A172 (cell line): ENCODE data around the gene AGAP1. TPM values are rescaled to one million over a fixed set of nuclear protein-coding genes. Genes with fewer than 3 reads are reported as not detected.

Source experiments
- DNase-seq: peaks from one replicate; pipeline ENCODE4 v3.0.0-alpha.2; 2015; ENCODE audit warnings: low spot score
- total RNA-seq: library from RNA; depleted of rRNA; stranded (reverse); fragments of >200 nt; shearing (Covaris generic); gene quantifications from 2 replicates; pipeline ENCODE4 v1.2.3, GENCODE V29; 2014

Gene AGAP1
- total RNA-seq, 1 experiment from 2014 or later, result 13.9 TPM

DNA sequence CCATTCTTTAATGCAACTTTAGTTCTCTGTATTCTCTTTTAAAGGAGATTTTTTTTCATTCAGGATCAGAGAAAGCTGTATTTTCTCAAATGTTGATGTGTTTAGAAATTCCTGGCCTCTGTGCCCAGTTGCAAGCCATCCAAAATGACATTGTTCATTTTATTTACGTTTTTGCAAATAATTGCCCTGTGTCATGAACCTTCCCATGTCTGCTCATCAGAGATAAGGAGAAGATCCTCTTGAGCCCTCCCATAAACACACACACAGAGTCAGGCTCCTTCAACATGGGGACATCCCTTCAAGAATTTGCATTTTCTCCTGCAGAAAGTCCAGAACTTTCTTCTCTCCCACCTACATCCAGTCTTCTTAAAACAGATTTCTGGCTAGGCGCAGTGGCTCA is 415.5 kb downstream of the AGAP1 start:
- no peak for DNase-seq

GRCh38 chr2:235910067-235910466 is 416.2 kb downstream of the AGAP1 start:
- no peak for DNase-seq

GRCh38 chr2:235911125-235911524 is 417.3 kb downstream of the AGAP1 start:
- DNase-seq, result no peak

DNA sequence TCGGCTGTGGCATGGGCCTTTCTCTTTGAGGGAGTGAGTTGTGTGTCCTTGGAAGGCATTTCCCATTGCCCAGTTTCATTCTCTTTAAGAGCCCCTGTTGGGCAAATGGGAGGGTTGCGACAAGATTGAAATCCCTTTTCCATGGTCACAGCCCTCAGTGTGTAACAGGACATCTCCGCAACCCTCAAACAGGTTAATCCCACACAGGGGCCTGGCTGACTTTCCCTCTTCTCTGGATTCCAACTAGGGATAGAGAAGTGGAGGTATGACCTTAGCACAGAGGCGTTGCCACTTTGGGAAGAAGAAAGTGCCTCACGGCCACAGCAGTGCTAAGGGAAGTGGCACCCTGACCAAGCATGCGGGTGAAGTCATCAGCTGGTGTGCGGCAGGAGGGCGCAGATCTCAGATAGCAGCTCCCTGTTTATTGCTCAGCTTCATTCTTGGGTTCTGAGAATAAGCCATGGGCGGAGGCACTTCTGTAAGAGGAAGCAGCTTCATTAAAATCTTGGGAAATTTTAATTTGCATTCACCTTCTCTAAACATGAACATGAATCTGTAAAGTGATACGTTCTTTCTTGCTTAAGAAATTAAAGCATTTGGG is 417.9 kb downstream of the AGAP1 start:
- DNase-seq, result no peak

GRCh38 chr2:235914756-235915155 is 420.9 kb downstream of the AGAP1 start:
- DNase-seq, result no peak

DNA sequence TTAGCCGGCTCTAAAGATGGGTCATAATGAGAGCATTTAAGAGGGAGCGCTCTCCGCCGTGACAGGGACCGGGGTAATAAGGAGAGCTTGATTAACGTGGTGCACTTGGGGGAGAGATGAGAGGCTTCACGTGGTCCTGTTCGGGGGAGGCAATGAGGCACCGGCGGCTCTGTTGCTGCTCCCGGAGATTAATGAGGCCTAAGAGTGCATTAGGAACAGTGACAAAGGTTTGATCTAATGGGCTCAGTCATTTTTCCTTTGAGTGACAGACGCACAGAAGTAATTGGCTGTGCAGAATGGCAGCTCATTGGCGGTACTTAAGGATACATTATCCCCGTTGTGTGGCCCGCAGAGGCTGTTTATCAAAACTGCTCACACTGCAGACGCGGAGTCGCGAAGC is 423.7 kb downstream of the AGAP1 start:
- DNase-seq, result no peak

DNA sequence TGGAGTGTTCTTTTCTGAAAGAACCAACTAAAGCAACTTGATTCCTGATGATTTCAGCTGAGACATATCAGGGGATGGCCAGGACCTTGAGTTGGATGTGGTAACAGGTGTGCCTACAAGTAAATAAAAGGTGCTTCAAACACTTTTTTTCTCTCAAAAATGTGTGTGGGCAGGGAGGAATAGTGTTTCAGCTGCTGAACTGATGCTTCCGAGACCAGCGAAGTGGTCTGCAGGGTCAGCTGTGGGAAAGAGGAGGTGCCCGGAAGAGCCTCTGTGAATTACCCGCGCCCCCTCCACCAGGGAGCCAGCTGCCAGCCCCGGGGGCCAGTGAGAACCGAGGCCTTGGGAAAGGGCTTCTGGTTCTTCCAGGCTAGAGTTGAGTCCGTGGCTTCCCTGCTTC is 425.0 kb downstream of the AGAP1 start:
- no peak for DNase-seq

DNA sequence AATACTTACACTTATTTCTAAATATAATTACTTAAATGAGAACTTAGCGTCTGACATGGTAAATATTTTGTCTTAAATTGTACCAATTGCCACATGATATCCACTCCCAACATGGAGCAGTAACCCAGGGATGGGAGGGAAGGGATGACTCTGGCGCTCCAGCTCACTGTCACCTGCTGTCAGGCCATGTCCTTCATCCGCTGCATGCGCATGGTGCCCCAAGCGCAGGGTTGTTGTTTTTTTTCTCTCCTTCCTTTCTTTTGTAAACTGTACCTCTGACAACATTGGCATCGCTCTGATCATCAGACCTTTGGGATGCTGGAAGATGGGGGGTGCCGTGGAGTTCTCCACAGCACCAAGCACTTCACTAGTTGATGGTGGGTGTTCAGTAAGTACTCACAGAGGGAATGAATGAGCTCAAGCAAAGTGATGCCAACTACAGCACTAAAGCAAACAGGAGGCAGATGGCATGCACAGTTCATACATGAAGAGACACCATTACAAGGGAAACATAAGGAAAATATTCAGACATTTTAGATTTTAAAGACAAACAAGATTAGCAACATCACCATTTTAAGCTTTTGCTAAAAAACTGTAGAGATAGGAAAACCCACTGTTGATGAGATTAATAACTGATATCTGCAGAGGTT is 426.5 kb downstream of the AGAP1 start:
- no peak for DNase-seq

DNA sequence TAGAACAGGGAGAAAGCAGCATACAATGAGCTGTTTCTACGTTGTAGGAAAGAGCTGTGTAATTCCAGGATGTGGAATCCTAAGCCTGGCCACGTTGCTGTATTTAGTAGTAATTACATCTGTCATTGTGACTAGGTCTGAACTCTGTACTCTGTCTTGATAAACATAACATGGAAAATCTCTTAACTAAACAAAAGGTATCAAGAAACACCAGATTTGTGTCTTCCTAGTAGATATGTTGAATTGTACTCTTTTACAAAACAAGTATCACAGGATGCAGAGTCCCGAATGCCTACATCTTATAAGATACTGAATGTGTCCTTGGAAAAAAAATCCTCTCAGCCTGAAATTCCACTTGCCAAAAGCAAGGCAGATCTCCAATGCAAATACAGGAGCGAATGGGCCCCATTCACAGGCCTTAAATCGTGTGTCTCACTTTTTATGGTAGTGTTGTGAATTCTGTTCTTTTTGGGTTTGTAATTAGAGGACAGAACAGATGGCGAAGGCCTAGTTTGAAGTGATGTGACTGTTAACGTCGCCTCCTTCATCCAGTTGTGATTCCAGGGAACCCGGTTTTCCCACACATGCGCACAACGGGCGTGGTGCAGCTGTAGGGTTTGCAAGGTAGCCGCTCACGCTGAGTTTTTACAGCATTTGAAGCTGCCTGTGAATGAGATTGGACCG is 427.8 kb downstream of the AGAP1 start:
- no peak for DNase-seq

GRCh38 chr2:235922839-235923238 is 429.0 kb downstream of the AGAP1 start:
- no peak for DNase-seq

DNA sequence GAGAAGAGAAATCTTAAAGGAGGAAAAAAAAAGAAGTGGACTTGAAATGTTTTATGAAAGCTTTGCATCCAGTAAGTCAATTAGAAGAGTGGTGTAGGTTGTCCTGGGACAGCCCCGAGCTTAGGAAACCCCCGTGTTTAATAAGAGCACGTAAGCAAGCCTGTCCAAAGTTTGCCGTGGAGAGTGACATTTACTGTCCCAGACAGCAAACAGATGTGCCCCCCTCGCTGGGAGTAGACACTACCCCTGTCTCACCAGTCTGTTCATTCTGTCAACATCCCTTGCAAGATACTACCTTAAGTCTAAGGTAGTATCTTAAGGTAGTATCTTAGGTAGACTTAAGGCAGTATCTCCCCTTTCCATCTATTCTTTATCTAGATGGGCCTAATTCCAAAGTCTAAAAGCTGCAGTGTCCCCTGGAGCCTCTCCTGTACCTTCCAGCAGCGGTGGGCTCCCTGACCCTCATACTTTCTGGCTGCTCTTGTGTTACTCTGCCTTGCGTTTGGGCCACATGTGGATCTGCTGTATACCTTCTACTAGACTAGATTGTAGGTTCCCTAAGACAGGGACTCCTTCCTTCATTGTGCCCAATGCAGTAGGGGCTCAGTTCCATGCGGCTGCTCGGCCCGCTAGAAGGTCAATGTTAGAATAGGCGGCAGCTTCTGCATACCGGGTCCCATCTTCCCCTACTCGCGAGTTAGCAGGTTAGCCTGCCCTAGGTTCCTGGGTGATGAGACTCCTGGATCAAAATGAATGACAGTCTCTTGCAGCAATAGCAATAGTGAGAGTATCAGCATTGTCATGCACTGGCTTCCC is 430.2 kb downstream of the AGAP1 start:
- DNase-seq, result no peak

DNA sequence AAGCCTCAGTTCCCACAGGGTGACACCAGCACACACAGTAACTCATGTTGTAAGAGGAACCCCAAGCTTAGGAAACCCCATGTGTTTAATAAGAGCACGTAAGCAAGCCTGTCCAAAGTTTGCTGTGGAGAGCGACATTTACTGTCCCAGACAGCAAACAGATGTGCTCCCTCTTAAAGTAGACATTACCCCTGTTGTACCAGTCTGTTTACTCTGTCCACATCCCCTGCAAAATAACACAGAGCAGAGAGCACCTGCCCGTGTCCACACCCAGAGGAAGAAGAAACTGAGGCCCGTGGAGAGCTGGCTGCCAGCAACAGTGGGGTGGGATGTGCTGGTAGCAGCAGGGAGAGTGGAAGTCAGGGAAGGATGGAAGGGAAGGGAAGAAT is 430.8 kb downstream of the AGAP1 start:
- DNase-seq, result no peak

GRCh38 chr2:235925250-235925919 is 431.5 kb downstream of the AGAP1 start:
- no peak for DNase-seq

DNA sequence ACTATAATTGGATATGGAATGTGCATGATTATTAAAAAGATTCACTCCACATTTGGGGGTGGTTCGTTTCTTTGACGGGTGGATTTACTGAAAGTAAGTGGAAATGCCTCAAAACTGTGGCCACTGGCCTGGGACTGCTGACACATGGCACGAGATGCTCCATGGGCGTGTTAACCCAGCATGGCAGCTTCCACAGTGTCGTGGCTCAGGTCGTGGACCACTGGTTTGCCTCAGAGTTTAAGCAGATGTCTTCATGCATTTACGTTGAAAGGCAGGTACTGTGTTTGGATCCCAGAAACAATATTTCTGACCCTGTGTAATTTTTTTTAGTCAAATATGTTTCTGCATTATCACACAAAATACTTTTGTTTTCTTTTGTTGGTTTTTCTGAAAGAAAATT is 432.4 kb downstream of the AGAP1 start:
- DNase-seq, result no peak

DNA sequence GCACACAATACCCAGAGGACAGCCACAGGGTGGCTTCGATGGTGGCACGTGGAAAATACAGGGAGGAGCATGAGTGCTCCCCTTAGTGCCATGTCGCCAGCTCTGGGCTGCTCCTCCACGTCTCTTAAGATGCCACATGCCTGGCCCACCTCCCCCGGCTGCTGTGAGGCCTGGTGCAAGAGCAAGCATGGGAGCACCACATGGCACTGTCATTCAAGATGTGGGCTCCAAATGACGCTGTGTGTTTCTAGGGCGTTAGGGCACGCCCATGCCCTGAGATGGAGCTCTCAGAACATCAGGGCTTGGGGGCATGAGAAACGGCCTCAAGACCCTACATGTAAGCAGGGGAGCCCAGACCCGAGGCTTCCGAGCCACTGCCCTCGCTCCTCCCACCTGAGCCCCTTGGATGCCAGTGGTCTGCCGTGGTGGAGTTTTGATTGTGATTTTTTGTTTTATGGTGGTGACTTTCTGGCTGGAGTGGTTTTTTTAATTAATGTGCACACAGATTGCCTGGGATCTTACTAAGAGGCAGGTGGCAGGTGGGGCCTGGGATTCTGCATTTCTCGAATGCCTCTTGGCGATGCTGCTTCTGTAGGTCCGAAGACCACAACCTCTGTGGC is 435.0 kb downstream of the AGAP1 start:
- DNase-seq, result no peak

DNA sequence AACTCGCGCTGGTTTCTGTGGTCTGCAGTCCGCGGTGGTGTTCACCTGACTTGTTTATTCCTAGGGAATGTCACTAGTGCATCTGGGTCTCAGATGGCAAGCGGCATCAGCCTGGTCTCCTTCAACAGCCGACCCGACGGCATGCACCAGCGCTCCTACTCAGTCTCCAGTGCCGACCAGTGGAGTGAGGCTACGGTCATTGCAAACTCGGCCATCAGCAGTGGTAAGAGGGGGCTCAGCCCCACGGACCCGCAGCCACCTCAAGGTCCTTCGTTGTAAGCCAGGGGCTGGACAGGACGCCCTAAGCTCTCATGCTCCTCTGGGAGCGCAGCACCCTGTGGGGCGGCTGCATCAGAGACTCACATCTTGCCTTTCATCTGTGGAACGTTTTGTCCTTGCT is 436.9 kb downstream of the AGAP1 start:
- DNase-seq, result no peak

DNA sequence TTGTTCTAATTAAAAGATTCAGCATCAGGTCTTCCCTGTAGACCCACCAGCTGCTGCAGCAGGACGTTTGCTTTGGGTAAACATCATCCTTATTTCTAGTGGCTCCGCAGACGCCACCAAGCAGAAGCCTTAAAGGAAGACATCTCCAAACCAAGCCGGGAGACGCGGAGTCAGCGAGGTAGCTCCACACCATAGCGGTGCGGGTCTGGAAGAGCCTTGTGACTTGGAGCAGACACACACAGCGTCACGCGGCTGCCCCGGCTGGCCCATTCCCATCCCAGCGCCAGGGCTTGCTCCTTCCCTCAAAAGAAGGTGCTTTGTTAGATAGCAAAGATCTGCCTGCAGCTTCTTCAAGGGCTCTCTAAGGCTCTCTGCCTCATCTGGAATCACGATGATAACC is 437.8 kb downstream of the AGAP1 start:
- DNase-seq, result no peak

DNA sequence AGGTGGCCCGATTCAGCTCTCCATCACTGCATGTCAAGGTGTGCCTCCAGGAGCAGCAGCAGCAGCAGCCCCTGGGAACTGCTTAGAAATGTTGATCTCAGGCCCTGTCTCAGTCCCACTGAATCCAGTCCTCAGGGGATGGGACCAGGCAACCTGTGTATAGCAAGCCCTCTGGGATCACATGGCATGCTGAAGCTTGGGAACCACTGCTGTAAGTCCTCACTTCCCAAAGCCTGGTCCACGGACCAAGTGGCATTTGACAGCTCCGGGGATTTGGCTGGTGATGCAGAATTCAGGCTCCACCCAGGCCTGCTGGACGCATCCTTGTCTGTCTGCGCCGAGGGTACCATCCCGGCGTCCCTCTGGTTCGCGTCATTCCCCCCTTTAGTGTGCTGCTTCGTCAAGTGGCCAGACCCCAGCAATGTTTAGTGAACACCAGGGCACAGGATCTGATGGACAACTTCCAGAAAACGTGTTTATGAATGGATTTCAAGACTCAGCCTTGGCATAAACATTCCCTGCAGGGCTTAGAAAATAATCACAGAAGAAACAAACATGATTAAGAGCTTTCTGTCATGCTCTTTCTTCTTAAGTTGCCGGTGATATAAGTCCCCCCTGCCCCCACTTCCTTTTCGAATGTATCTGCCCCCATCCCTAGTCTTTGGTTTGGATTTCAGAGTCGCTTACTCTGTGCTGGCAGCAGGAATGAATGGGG is 440.4 kb downstream of the AGAP1 start:
- DNase-seq, result no peak

DNA sequence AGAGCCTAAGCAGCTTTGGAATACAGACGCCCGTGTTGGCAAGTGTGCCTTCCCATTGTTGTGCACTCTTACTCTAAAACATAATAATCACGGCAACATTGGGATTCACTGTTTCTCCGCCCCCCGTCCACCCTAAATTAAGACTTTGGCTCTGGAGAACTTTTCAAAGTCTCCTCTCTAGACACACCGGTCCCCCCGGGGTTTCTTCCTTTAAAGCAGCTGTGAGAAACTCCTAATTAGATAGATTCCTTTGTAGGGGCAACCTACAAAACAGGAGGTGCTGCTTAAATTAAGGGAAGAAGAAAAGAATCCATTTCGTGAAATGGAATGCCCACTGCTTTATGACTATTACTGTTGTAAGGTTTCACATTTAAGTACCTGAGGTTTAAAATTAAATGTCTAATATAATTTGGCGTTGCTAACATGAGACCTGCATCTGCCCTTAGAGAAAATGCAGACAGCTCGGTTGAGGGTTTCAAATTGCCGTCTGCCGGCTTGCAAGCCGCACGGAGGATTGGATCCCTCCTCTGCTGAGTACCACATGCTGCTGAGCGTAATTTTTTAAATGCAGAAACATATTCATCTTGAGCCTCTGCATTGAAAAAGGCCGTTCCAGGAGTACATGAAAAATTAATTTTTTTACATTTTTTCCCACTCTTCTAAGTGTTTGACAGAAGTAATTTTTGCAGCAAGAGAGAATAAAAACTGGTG is 441.1 kb downstream of the AGAP1 start:
- no peak for DNase-seq

DNA sequence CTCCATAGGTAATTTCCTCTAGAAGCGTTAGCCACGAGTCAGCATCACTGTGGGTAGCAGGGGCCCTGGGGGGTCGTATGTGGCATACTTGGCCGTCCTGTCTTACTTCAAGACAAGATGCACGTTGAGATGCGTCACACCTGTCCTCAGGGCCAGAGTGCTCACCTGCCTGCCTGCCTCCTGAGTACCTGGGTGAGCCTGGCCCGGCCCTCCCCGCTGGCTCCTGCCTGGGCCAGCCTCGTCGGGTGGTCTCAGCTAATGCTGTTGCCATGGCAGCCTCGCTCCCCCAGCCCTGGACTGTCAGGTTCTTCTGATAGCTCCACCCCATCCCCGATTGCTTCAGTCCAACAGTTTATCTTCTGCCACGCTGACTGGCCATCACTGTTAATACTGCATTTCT is 441.9 kb downstream of the AGAP1 start:
- DNase-seq, result no peak
